ENCODE data around the gene NUDT4.
"Not testable (repeated sequence)": the region's sequence is repeated elsewhere in the genome, so short reads cannot be mapped to it uniquely, and the experiment has no call there.

NUDT4 gene

GRCh38 chr12:93368766-93369165 lies 9.0 kb upstream of the NUDT4 start:
- FAIRE-seq = no peak

- FAIRE-seq = no peak
Measured at GRCh38 chr12:93369505-93369904, 8.2 kb upstream of the NUDT4 start.

- FAIRE-seq = no peak
Measured at GRCh38 chr12:93370947-93371346, 6.8 kb upstream of the NUDT4 start.

- no peak for FAIRE-seq
Measured at GRCh38 chr12:93373961-93374656, 3.6 kb upstream of the NUDT4 start.

GRCh38 chr12:93375906-93376305 lies 1.8 kb upstream of the NUDT4 start:
- no peak for FAIRE-seq

- no peak for FAIRE-seq
Measured at GRCh38 chr12:93376436-93377251, 1.1 kb upstream of the NUDT4 start.

GRCh38 chr12:93378196-93378997 lies 672 bp downstream of the NUDT4 start:
- not testable (repeated sequence) for FAIRE-seq

- FAIRE-seq = no peak
Measured at GRCh38 chr12:93378998-93379325, 1.2 kb downstream of the NUDT4 start.

GRCh38 chr12:93379326-93379980 lies 1.7 kb downstream of the NUDT4 start:
- FAIRE-seq = no peak

- FAIRE-seq = no peak
Measured at GRCh38 chr12:93379981-93380361, 2.2 kb downstream of the NUDT4 start.

- no peak for FAIRE-seq
Measured at GRCh38 chr12:93380480-93381121, 2.9 kb downstream of the NUDT4 start.

- FAIRE-seq = no peak
Measured at GRCh38 chr12:93381161-93381975, 3.6 kb downstream of the NUDT4 start.

GRCh38 chr12:93381976-93382437 lies 4.3 kb downstream of the NUDT4 start:
- not testable (repeated sequence) for FAIRE-seq

GRCh38 chr12:93387780-93388179 lies 10.1 kb downstream of the NUDT4 start:
- no peak for FAIRE-seq

GRCh38 chr12:93390031-93390430 lies 12.3 kb downstream of the NUDT4 start:
- FAIRE-seq = no peak

- no peak for FAIRE-seq
Measured at GRCh38 chr12:93390549-93391297, 13.0 kb downstream of the NUDT4 start.

GRCh38 chr12:93393425-93393824 lies 15.7 kb downstream of the NUDT4 start:
- no peak for FAIRE-seq

- no peak for FAIRE-seq
Measured at GRCh38 chr12:93397412-93397811, 19.7 kb downstream of the NUDT4 start.

GRCh38 chr12:93399183-93399863 lies 21.6 kb downstream of the NUDT4 start:
- FAIRE-seq = peak; percentile 96
